HFF-Myc (cell line): ENCODE results near the gene ONECUT3.

Source experiments
- DNase-seq: peaks from one replicate; pipeline ENCODE4 v3.0.0-alpha.2; 2011; ENCODE audit warnings: low read depth; ENCODE audit errors: extremely low read depth
- H3K4me3 ChIP-seq: replicated peaks from 2 replicates; pipeline ENCODE4 v1.5.1; 2011; ENCODE audit warnings: low read depth, mild to moderate bottlenecking, control low read depth, low read length
- TF ChIP-seq, protein P1 (sequence below): IDR thresholded peaks from 2 replicates; pipeline ENCODE4 v1.5.1; 2012; ENCODE audit warnings: mild to moderate bottlenecking, low read depth, low read length, control low read depth; ENCODE audit errors: missing control alignments

The ONECUT3 gene

DNA sequence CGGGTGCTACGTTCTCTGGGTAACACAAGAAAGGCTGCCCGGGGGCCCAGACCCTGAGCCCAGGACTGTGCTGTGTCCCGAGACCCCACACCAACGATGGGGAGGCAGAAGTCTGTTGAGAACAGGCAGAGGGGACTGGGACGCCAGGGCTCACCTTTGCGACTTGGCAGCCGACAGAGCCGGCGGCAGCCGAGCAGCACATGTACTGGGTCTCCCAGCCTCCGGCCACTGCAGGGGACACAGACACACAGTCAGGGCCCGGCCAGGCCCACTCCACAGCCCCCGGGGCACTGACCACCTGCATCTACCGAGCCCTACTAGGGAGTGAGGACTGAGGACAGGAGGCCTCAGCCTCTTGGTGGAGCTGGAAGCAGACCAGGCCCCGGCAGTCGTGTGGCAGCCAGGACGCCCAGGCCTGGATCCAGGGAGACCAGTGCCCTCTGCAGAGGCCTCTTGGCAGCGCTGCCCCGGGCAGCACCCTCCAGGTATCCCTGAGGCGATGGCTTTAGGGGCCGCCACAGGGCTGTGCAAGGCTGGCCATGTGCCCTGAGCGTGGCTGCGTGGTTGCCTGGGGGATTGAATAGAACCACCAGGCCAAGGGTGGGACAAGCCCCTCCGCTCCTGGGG, 64.4 kb downstream of the ONECUT3 start:
- no peak overlapping the region for H3K4me3 ChIP-seq
- DNase-seq, result no peak
- TF ChIP-seq, protein P1, sequence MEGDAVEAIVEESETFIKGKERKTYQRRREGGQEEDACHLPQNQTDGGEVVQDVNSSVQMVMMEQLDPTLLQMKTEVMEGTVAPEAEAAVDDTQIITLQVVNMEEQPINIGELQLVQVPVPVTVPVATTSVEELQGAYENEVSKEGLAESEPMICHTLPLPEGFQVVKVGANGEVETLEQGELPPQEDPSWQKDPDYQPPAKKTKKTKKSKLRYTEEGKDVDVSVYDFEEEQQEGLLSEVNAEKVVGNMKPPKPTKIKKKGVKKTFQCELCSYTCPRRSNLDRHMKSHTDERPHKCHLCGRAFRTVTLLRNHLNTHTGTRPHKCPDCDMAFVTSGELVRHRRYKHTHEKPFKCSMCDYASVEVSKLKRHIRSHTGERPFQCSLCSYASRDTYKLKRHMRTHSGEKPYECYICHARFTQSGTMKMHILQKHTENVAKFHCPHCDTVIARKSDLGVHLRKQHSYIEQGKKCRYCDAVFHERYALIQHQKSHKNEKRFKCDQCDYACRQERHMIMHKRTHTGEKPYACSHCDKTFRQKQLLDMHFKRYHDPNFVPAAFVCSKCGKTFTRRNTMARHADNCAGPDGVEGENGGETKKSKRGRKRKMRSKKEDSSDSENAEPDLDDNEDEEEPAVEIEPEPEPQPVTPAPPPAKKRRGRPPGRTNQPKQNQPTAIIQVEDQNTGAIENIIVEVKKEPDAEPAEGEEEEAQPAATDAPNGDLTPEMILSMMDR, result no peak

DNA sequence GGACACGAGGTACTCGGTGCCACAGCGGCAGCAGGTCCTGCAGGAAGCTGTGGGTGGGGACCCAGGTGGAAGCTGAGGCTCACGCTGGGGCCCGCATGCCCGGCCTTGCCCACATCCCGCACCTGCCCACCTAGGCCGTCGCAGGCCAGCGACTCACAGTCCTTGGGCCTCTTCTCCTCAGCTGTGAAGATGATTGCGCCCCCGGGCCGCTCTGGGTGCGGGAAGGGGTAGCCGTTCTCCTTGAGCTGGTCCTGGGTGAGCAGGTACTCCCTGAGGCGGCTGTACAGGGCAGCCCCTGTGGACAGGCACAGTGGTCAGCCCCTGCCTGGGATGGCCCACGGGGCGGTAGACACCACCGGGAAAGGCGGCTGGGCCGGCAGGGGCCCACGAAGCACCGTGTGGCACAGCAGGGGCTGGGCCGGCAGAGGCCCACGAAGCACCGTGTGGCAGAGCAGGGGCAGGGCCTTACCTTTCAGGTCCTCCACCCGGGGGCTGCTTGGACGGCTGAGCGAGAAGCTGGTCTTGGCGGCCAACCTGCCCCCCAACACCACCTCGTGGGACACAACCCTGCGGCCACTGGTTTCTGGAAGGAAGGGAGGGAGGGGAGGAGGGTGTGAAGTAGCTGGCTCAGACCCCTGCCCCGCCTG, 65.4 kb downstream of the ONECUT3 start:
- TF ChIP-seq, protein P1, result no peak
- no peak for DNase-seq
- no peak overlapping the region for H3K4me3 ChIP-seq

DNA sequence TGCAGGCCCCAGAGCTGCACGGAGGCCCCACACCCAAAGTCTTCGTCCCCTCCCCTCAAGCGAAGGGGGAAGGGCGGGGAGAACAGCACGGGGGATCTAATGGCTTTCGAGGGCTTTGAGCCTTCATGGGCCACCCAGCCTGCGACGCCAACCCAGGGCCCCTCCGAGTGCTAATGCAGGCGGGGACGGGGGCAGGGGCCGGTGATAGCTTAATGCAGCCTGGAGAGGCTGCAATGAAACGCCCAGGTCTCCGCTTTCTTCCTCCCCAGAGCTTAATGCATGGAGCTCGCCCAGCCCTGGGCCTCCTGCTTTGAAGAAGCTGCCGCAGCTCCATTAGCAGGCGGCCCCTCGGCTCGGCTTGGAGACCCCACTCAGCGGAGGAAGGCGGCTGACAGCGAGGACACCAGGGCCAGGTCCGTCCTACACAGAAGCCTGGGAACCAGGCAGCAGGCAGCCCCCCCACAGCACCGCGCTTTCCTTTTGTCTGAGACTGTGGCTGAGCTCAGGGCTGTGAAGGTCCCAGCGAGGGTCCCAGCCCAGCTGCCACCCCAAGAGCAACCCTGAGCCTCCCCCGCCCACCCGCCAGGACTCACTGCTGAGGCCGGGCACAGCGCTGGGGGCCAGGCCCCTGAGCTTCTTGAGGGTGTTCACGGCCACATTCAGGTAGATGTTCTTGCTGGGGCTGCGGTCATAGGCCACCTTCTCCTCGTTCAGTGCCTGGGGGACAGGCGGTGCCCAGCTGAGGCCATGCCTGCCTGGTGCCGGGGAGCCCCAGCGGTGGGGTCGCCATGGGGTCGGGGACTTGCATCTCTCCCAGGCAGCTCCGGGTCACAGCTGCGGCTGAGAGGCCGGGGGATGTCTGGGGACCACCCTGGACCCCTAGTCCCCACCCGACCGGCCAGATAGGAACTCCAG, 66.3 kb downstream of the ONECUT3 start:
- DNase-seq, result no peak
- TF ChIP-seq, protein P1, result no peak
- no peak overlapping the region for H3K4me3 ChIP-seq

DNA sequence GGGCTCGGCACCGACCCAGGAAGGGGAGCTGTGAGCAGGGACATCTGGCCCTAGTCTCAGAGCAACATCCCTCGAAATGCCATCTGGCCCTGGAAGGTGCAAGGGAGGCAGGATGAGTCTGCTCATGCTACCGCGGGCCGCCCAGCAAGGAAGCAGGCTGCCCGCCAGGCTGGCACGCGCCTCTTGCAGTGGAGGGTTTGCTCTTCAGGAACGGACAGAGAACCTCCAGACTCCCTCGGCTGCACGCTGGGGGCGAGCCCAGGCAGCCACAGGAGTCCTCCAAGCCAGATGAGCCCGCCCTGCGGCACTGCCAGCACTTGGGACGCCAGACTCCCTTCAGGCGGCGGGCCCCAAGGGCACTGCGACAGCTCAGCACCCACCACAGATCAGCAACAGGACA, 68.9 kb downstream of the ONECUT3 start:
- no peak for DNase-seq
- no peak overlapping the region for H3K4me3 ChIP-seq
- TF ChIP-seq, protein P1, result no peak

DNA sequence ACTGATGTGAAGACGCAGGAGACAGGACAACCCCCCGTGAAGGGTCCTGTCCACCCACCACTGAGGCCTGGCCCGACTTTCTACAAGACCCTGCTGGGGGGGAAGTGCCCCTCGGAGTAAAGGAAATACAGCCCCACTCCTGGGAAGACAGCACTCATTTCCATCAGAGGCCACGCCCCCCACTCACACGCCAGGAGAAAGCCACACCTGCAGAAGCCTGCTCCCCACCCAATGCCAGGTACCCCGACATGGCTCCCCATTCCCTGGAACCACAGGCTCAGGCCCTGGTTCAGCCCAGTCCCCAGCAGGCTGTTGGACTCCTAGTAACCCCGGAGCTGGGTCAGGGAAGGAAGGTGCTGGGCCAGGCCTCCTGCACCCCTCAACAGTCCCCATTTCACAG, 69.7 kb downstream of the ONECUT3 start:
- TF ChIP-seq, protein P1, result no peak
- no peak for DNase-seq
- no peak overlapping the region for H3K4me3 ChIP-seq

DNA sequence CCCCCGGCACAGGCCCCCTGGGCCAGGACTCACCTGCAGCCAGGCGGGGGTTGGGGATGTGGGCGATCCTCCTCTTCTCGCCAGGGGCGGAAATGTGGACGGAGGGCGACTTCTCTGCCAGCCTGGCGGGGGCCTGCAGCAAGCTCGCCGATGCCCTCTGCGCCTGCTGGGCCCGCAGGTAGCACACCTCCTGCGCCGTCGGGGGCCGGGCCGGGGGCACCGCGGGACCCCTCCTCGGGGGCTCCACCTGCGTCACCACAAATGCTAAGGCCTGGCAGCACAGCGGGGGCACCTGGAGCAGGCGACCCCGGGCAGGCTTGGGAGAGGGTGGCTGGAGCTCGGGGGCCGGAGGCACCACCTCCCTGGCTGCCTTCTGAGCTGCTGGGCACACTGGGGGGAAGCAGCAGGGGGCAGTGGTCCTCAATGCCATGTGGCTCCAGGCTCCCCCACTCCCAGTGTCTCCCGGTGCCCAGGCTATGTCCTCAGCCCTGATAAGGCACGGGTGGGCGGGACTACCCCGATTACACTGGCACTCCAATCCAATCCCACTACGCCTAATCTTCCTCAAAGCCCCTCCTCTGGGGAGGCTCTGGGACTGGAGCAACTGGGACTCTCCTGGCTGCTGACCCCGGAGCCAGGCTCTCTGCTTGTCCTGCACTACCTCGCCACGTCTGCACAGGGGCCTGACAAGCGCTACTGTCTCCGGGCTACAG, 70.4 kb downstream of the ONECUT3 start:
- TF ChIP-seq, protein P1, result no peak
- DNase-seq, result no peak
- H3K4me3 ChIP-seq, result no peak overlapping the region
